Activated B cell treated with CpG ODN at 0.5 μM for 24 hours (primary cell): ENCODE measurements around the gene RELL1. TPM values are rescaled to one million over a fixed set of nuclear protein-coding genes. Genes with fewer than 3 reads are reported as not detected.

Experiments used
- ATAC-seq: fragments of 200-7000 bp; cut with Tn5 transposase; one replicate; pipeline ENCODE4 v1.10.0; 2021; ENCODE audit warnings: low read depth, mild to moderate bottlenecking, moderate library complexity
- CTCF ChIA-PET: fragments of 350-600 bp; sonication (Branson Sonifier 250); formaldehyde crosslinking; loops from one replicate; lab custom pipeline; 2021; ENCODE audit warnings: antibody characterized with exemption; lab: Charles Lee
- POLR2A ChIA-PET: fragments of 350-600 bp; sonication (Branson Sonifier 250); formaldehyde crosslinking; loops from one replicate; lab custom pipeline; 2021; ENCODE audit warnings: antibody characterized with exemption; lab: Charles Lee
- DNase-seq: peaks from one replicate; pipeline ENCODE4 v3.0.0; 2022
- H3K27ac Mint-ChIP-seq: one replicate; pipeline ENCODE4 v1.8.0; 2020; ENCODE audit warnings: mixed read lengths
- H3K27me3 Mint-ChIP-seq: one replicate; pipeline ENCODE4 v1.8.0; 2021; ENCODE audit warnings: mixed read lengths
- H3K36me3 Mint-ChIP-seq: one replicate; pipeline ENCODE4 v1.8.0; 2021; ENCODE audit warnings: low read depth, mixed read lengths
- H3K4me1 Mint-ChIP-seq: one replicate; pipeline ENCODE4 v1.8.0; 2021; ENCODE audit warnings: mixed read lengths
- H3K4me3 Mint-ChIP-seq: one replicate; pipeline ENCODE4 v1.8.0; 2020; ENCODE audit warnings: mild to moderate bottlenecking, mixed read lengths
- H3K9me3 Mint-ChIP-seq: one replicate; pipeline ENCODE4 v1.8.0; 2020; ENCODE audit warnings: mixed read lengths
- intact Hi-C: fragments of 100-400 bp; cut with micrococcal nuclease; formaldehyde crosslinking; loops from one replicate; pipeline ENCODE4 v1.15.1; 2024
- total RNA-seq: library from RNA; stranded (reverse); gene quantifications from 2 replicates; pipeline ENCODE4 v1.2.3, GENCODE V29; 2022
- TF ChIP-seq, protein P1 (sequence below): fragments of 200-600 bp; IDR thresholded peaks from one replicate; pipeline ENCODE4 v1.8.0; 2022; ENCODE audit warnings: antibody characterized with exemption, mild to moderate bottlenecking

The RELL1 gene
- total RNA-seq, 1 donor from 2014 or later = 0.71 TPM

DNA sequence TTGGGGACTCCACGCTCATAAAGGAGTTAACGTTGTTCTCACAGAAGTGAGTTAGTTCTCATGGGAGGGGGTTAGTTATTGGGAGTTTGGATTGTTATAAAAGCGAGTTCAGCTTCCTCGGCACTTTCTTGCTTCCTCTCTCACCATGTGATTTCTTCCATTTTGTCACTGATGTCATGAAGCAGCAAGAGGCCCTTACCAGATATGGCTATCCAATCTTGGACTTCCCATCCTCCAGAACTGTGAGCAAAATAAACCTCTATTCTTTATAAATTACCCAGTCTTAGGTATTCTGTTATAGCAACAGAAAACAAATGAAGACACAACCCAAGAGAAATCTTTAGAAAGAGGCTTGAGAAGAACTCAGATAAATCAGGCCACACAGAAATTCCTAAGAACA is 29.5 kb downstream of the RELL1 start:
- ChIA-PET CTCF (no interaction called here), POLR2A (no interaction called here)
- Mint-ChIP-seq H3K4me3 (no peak overlapping the region), H3K36me3 (no peaks in the 10 kb centered on the region), H3K9me3 (peaks cover 11% of the 10 kb centered on the region), H3K4me1 (no peaks in the 10 kb centered on the region), H3K27me3 (peaks cover 3% of the 10 kb centered on the region), H3K27ac (no peak overlapping the region)
- ATAC-seq (no peak), DNase-seq (no peak)
- TF ChIP-seq, protein P1, sequence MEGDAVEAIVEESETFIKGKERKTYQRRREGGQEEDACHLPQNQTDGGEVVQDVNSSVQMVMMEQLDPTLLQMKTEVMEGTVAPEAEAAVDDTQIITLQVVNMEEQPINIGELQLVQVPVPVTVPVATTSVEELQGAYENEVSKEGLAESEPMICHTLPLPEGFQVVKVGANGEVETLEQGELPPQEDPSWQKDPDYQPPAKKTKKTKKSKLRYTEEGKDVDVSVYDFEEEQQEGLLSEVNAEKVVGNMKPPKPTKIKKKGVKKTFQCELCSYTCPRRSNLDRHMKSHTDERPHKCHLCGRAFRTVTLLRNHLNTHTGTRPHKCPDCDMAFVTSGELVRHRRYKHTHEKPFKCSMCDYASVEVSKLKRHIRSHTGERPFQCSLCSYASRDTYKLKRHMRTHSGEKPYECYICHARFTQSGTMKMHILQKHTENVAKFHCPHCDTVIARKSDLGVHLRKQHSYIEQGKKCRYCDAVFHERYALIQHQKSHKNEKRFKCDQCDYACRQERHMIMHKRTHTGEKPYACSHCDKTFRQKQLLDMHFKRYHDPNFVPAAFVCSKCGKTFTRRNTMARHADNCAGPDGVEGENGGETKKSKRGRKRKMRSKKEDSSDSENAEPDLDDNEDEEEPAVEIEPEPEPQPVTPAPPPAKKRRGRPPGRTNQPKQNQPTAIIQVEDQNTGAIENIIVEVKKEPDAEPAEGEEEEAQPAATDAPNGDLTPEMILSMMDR = no peak
- intact Hi-C loops = no loop called here

- H3K36me3 Mint-ChIP-seq = no peaks in the 10 kb centered on the region
- peaks cover 11% of the 10 kb centered on the region for H3K9me3 Mint-ChIP-seq
- H3K4me1 Mint-ChIP-seq = no peaks in the 10 kb centered on the region
- H3K4me3 Mint-ChIP-seq = no peak overlapping the region
- TF ChIP-seq, protein P1 = no peak
- ATAC-seq (no peak), DNase-seq (no peak)
- POLR2A ChIA-PET = no interaction called here
- intact Hi-C loops = no loop called here
- CTCF ChIA-PET = no interaction called here
- H3K27ac Mint-ChIP-seq = no peak overlapping the region
- H3K27me3 Mint-ChIP-seq = no peaks in the 10 kb centered on the region
These were observed 32.6 kb downstream of the RELL1 start for GRCh38 chr4:37653601-37654000.

DNA sequence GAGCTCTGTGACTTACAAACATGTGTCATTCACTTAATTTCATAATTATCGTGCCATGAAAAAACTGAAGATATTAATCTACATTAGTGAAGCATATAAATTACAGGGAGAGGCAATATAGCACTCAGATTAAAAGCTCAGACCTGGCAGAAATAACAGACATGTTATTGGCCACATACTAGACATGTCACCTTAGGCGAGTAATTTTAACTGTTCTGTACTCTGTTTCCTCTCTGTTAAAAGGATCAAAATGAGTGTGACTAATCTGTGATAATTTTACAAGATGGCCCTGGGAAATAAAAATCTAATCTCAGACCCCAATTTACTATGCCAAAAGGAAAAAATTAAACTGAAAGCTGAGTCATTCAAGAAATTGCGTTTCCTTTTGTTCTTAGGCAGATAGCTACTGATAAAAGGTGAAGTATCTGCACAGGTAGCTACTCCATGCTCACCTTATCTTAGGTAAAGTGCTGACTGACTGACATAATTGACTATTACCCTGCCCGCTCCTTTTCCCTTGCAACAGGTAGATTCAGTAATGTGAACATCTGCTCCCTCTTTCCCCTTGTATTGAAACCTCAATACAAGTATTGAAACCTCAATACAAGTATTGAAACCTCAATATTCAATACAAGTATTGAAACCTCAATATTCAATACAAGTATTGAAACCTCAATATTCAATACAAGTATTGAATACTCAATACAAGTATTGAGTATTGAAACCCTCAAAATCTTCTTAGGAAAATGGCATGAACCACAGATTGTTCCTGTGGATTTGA is 33.2 kb downstream of the RELL1 start:
- intact Hi-C loops = no loop called here
- no peaks in the 10 kb centered on the region for H3K4me1 Mint-ChIP-seq
- ChIA-PET POLR2A (no interaction called here), CTCF (no interaction called here)
- peaks cover 11% of the 10 kb centered on the region for H3K9me3 Mint-ChIP-seq
- H3K36me3 Mint-ChIP-seq = no peaks in the 10 kb centered on the region
- H3K27ac Mint-ChIP-seq = no peak overlapping the region
- DNase-seq = no peak
- H3K27me3 Mint-ChIP-seq = no peaks in the 10 kb centered on the region
- no peak for ATAC-seq
- TF ChIP-seq, protein P1 = no peak
- no peak overlapping the region for H3K4me3 Mint-ChIP-seq

DNA sequence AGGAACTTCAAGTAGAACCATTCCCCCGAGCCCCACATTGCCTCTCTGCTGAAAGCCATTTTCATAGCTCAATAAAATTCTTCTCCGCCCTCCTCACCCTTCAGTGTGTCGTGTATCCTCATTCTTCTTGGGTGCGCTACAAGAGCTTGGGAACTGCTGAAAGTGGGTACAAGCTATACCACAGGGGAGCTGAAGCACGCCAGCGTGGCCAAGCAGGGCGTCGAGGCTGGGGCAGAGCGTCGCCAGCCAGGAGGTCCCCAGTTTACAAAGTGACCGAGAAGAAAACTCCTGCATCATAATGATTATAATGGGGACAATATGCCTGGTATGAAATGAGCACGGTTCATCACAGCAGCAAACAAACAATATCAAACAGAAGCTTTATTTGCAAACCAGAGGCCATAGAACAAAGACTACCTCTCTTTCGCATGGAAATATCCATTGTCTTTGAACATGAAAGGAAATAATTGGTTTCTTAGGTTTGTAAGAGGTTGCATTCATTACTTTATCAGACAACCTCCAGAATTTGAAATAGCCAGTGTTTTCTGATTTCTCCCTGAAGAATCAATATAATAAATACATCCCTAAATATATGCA is 34.3 kb downstream of the RELL1 start:
- TF ChIP-seq, protein P1 = no peak
- intact Hi-C loops = no loop called here

GRCh38 chr4:37650481-37650880 is 35.7 kb downstream of the RELL1 start:
- TF ChIP-seq, protein P1 = no peak
- CTCF ChIA-PET = no interaction called here
- intact Hi-C loops = no loop called here
- no peaks in the 10 kb centered on the region for H3K27me3 Mint-ChIP-seq
- no peaks in the 10 kb centered on the region for H3K4me1 Mint-ChIP-seq
- no peak overlapping the region for H3K27ac Mint-ChIP-seq
- DNase-seq (no peak), ATAC-seq (no peak)
- POLR2A ChIA-PET = no interaction called here
- H3K9me3 Mint-ChIP-seq = peaks cover 5% of the 10 kb centered on the region
- no peaks in the 10 kb centered on the region for H3K36me3 Mint-ChIP-seq
- H3K4me3 Mint-ChIP-seq = no peak overlapping the region

More for the DNA sequence above, 34.3 kb downstream of the RELL1 start:
- no peak overlapping the region for H3K27ac Mint-ChIP-seq
- H3K4me1 Mint-ChIP-seq = no peaks in the 10 kb centered on the region
- no peak for DNase-seq
- POLR2A ChIA-PET = interaction anchor here (0.6 kb wide), 1 partner anchor 413 kb away, joined by 10 read pairs; no protein-coding TSS in a partner anchor
- ATAC-seq = no peak
- H3K9me3 Mint-ChIP-seq = peaks cover 8% of the 10 kb centered on the region
- H3K4me3 Mint-ChIP-seq = no peak overlapping the region
- CTCF ChIA-PET = no interaction called here
- H3K36me3 Mint-ChIP-seq = no peaks in the 10 kb centered on the region
- H3K27me3 Mint-ChIP-seq = no peaks in the 10 kb centered on the region
